Stomach smooth muscle (tissue), 2 donors: ENCODE measurements around the gene GMEB2.

Source experiments
- H3K27ac ChIP-seq: one replicate; pipeline ENCODE4 v1.7.0; 2013; ENCODE audit warnings: mild to moderate bottlenecking, low read length, inconsistent platforms
- H3K27me3 ChIP-seq, 2 donors: one replicate each; pipeline ENCODE4 v1.7.0; 2013; ENCODE audit warnings: low read length in 2 of 2; ENCODE audit not compliant: insufficient read depth in 2 of 2, control insufficient read depth in 1 of 2
- H3K36me3 ChIP-seq, 2 donors: one replicate each; pipeline ENCODE4 v1.7.0; 2013; ENCODE audit warnings: low read length in 2 of 2; ENCODE audit not compliant: control insufficient read depth in 2 of 2, insufficient read depth in 2 of 2
- H3K4me1 ChIP-seq: one replicate; pipeline ENCODE4 v1.7.0; 2013; ENCODE audit warnings: low read length; ENCODE audit not compliant: control insufficient read depth, insufficient read depth
- H3K4me3 ChIP-seq, 2 donors: one replicate each; pipeline ENCODE4 v1.7.0; 2013; ENCODE audit warnings: low read length in 2 of 2
- H3K9ac ChIP-seq, 2 donors: one replicate each; pipeline ENCODE4 v1.7.0; 2013; ENCODE audit warnings: low read length in 2 of 2, mild to moderate bottlenecking in 1 of 2
- H3K9me3 ChIP-seq, 2 donors: one replicate each; pipeline ENCODE4 v1.7.0; 2013; ENCODE audit warnings: low read length in 2 of 2; ENCODE audit not compliant: control insufficient read depth in 2 of 2
- donor health status: healthy.
- donor health status: Pancreatic carcinoma.

GMEB2 gene

GRCh38 chr20:63552481-63553249 is 74.2 kb downstream of the GMEB2 start:
- Histone ChIP-seq H3K4me1 (peaks cover 11% of the 10 kb centered on the region), H3K9ac (no peak overlapping the region), H3K27ac (no peak overlapping the region), H3K27me3 (peaks cover 14 to 16% of the 10 kb centered on the region in 2 donors), H3K4me3 (no peak overlapping the region), H3K36me3 (no peaks in the 10 kb centered on the region), H3K9me3 (no peaks in the 10 kb centered on the region)

GRCh38 chr20:63551068-63551467 is 75.8 kb downstream of the GMEB2 start:
- H3K36me3 ChIP-seq: no peaks in the 10 kb centered on the region
- H3K4me3 ChIP-seq: no peak overlapping the region
- H3K4me1 ChIP-seq: peaks cover 11% of the 10 kb centered on the region
- H3K27me3 ChIP-seq: peaks cover 16 to 18% of the 10 kb centered on the region in 2 donors
- H3K9ac ChIP-seq: no peak overlapping the region
- H3K9me3 ChIP-seq: no peaks in the 10 kb centered on the region
- H3K27ac ChIP-seq: no peak overlapping the region

- H3K9me3 ChIP-seq: no peaks in the 10 kb centered on the region
- no peak overlapping the region for H3K4me3 ChIP-seq
- no peak overlapping the region for H3K9ac ChIP-seq
- H3K36me3 ChIP-seq: no peaks in the 10 kb centered on the region
- H3K4me1 ChIP-seq: peaks cover 11% of the 10 kb centered on the region
- no peak overlapping the region for H3K27ac ChIP-seq
- H3K27me3 ChIP-seq: peaks cover 16 to 22% of the 10 kb centered on the region in 2 donors
These were observed 77.1 kb downstream of the GMEB2 start for GRCh38 chr20:63549679-63550282.

GRCh38 chr20:63549019-63549418 is 77.9 kb downstream of the GMEB2 start:
- no peak overlapping the region for H3K4me3 ChIP-seq
- no peak overlapping the region for H3K9ac ChIP-seq
- H3K4me1 ChIP-seq: peaks cover 8% of the 10 kb centered on the region
- H3K27me3 ChIP-seq: peaks cover 18 to 22% of the 10 kb centered on the region in 2 donors
- H3K36me3 ChIP-seq: no peaks in the 10 kb centered on the region
- H3K9me3 ChIP-seq: no peaks in the 10 kb centered on the region
- H3K27ac ChIP-seq: no peak overlapping the region

GRCh38 chr20:63548542-63548941 is 78.4 kb downstream of the GMEB2 start:
- H3K9me3 ChIP-seq: no peaks in the 10 kb centered on the region
- H3K4me3 ChIP-seq: no peak overlapping the region
- no peaks in the 10 kb centered on the region for H3K36me3 ChIP-seq
- H3K9ac ChIP-seq: no peak overlapping the region
- H3K27me3 ChIP-seq: peaks cover 20 to 22% of the 10 kb centered on the region in 2 donors
- no peak overlapping the region for H3K27ac ChIP-seq
- H3K4me1 ChIP-seq: peaks cover 3% of the 10 kb centered on the region

- Histone ChIP-seq H3K4me1 (peaks cover 2% of the 10 kb centered on the region), H3K27ac (no peak within 1 kb of the TSS), H3K9me3 (no peaks in the 10 kb centered on the region), H3K4me3 (no peak within 1 kb of the TSS), H3K36me3 (no peaks in the 10 kb centered on the region), H3K9ac (no peak within 1 kb of the TSS), H3K27me3 (peaks cover 20 to 22% of the 10 kb centered on the region in 2 donors)
These were observed 79.0 kb downstream of the GMEB2 start, which contains the start of gene SRMS for GRCh38 chr20:63547725-63548480. Gene SRMS (minus strand): TSS chr20:63547749. CDS start chr20:63547463, 286 bp downstream.

GRCh38 chr20:63546956-63547724 is 79.8 kb downstream of the GMEB2 start:
- H3K27ac ChIP-seq: no peak overlapping the region
- H3K4me3 ChIP-seq: no peak overlapping the region
- H3K4me1 ChIP-seq: no peaks in the 10 kb centered on the region
- no peak overlapping the region for H3K9ac ChIP-seq
- no peaks in the 10 kb centered on the region for H3K9me3 ChIP-seq
- no peaks in the 10 kb centered on the region for H3K36me3 ChIP-seq
- peaks cover 20 to 22% of the 10 kb centered on the region in 2 donors for H3K27me3 ChIP-seq

- H3K4me1 ChIP-seq: no peaks in the 10 kb centered on the region
- H3K27me3 ChIP-seq: peaks cover 20 to 22% of the 10 kb centered on the region in 2 donors
- H3K27ac ChIP-seq: no peak overlapping the region
- no peak overlapping the region for H3K9ac ChIP-seq
- no peak overlapping the region for H3K4me3 ChIP-seq
- no peaks in the 10 kb centered on the region for H3K36me3 ChIP-seq
- H3K9me3 ChIP-seq: no peaks in the 10 kb centered on the region
These were observed 80.5 kb downstream of the GMEB2 start for GRCh38 chr20:63546256-63546955.

- no peaks in the 10 kb centered on the region for H3K36me3 ChIP-seq
- H3K4me1 ChIP-seq: no peaks in the 10 kb centered on the region
- no peaks in the 10 kb centered on the region for H3K9me3 ChIP-seq
- no peak overlapping the region for H3K27ac ChIP-seq
- H3K27me3 ChIP-seq: peaks cover 20% of the 10 kb centered on the region in 2 donors
- no peak overlapping the region for H3K9ac ChIP-seq
- no peak overlapping the region for H3K4me3 ChIP-seq
These were observed 81.1 kb downstream of the GMEB2 start for GRCh38 chr20:63545814-63546213.
